MG63 (cell line): Measurements from ENCODE around the gene ANKRD36C. TPM values are rescaled to one million over a fixed set of nuclear protein-coding genes. Genes with fewer than 3 reads are reported as not detected.
"Not testable (repeated sequence)": the region's sequence is repeated elsewhere in the genome, so short reads cannot be mapped to it uniquely, and the experiment has no call there.

Source experiments
- DNase-seq: peaks from one replicate; pipeline ENCODE4 v3.0.0-alpha.2; 2020
- H3K27me3 ChIP-seq: fragments of 250-450 bp; sonication (Bioruptor Pico); 2 replicates; pipeline ENCODE4 v1.5.1; 2020; ENCODE audit warnings: mild to moderate bottlenecking, moderate library complexity
- H3K36me3 ChIP-seq: fragments of 250-450 bp; sonication (Bioruptor Pico); 2 replicates; pipeline ENCODE4 v1.5.1; 2020; ENCODE audit warnings: mild to moderate bottlenecking, moderate library complexity
- H3K4me3 ChIP-seq: fragments of 250-450 bp; sonication (Bioruptor Pico); 2 replicates; pipeline ENCODE4 v1.5.1; 2020; ENCODE audit warnings: mild to moderate bottlenecking, moderate library complexity
- H3K9me3 ChIP-seq: fragments of 250-450 bp; sonication (Bioruptor Pico); 2 replicates; pipeline ENCODE4 v1.5.1; 2020; ENCODE audit warnings: mild to moderate bottlenecking, moderate library complexity
- total RNA-seq: library from RNA; depleted of rRNA; stranded (reverse); fragments of >200 nt; shearing (Covaris generic); gene quantifications from 2 replicates; pipeline ENCODE4 v1.2.3, GENCODE V29; 2014; ENCODE audit warnings: low replicate concordance

Gene ANKRD36C
- total RNA-seq, 1 experiment from 2014 or later: 10.3 TPM

GRCh38 chr2:95867047-95867677, 124.5 kb downstream of the ANKRD36C start:
- not testable (repeated sequence) for H3K27me3 ChIP-seq, H3K9me3 ChIP-seq, DNase-seq, H3K36me3 ChIP-seq, H3K4me3 ChIP-seq

GRCh38 chr2:95862121-95862520, 129.5 kb downstream of the ANKRD36C start:
- H3K4me3 ChIP-seq, H3K9me3 ChIP-seq, H3K36me3 ChIP-seq, H3K27me3 ChIP-seq, DNase-seq: not testable (repeated sequence)

- H3K27me3 ChIP-seq: no peaks in the 10 kb centered on the region
- H3K36me3 ChIP-seq: peaks cover 2% of the 10 kb centered on the region
- no peak overlapping the region for H3K4me3 ChIP-seq
- no peaks in the 10 kb centered on the region for H3K9me3 ChIP-seq
- no peak for DNase-seq
Observed at GRCh38 chr2:95836151-95836550, 155.5 kb downstream of the ANKRD36C start.

GRCh38 chr2:95834077-95835013, 157.3 kb downstream of the ANKRD36C start:
- not testable (repeated sequence) for DNase-seq, H3K4me3 ChIP-seq, H3K36me3 ChIP-seq

GRCh38 chr2:95824218-95824617, 167.4 kb downstream of the ANKRD36C start:
- not testable (repeated sequence) for H3K36me3 ChIP-seq, DNase-seq, H3K27me3 ChIP-seq, H3K4me3 ChIP-seq
- peaks cover 24% of the 10 kb centered on the region for H3K9me3 ChIP-seq

More at GRCh38 chr2:95834077-95835013, 157.3 kb downstream of the ANKRD36C start:
- not testable (repeated sequence) for H3K9me3 ChIP-seq, H3K27me3 ChIP-seq

- H3K27me3 ChIP-seq, H3K36me3 ChIP-seq, DNase-seq, H3K4me3 ChIP-seq: not testable (repeated sequence)
- H3K9me3 ChIP-seq: peaks cover 14% of the 10 kb centered on the region
Observed at GRCh38 chr2:95817521-95817920, 174.1 kb downstream of the ANKRD36C start.

GRCh38 chr2:95813311-95813710, 178.3 kb downstream of the ANKRD36C start:
- DNase-seq, H3K27me3 ChIP-seq, H3K9me3 ChIP-seq, H3K36me3 ChIP-seq, H3K4me3 ChIP-seq: not testable (repeated sequence)

GRCh38 chr2:95799892-95800291, 191.7 kb downstream of the ANKRD36C start:
- H3K36me3 ChIP-seq: no peaks in the 10 kb centered on the region
- no peak overlapping the region for H3K4me3 ChIP-seq
- no peak for DNase-seq
- peaks cover 2% of the 10 kb centered on the region; the same call in 1 of the 2 replicates for H3K9me3 ChIP-seq
- no peaks in the 10 kb centered on the region for H3K27me3 ChIP-seq

GRCh38 chr2:95799147-95799889, 192.3 kb downstream of the ANKRD36C start:
- H3K4me3 ChIP-seq, DNase-seq, H3K9me3 ChIP-seq, H3K36me3 ChIP-seq, H3K27me3 ChIP-seq: not testable (repeated sequence)

GRCh38 chr2:95796249-95797099, 195.2 kb downstream of the ANKRD36C start:
- not testable (repeated sequence) for H3K27me3 ChIP-seq

GRCh38 chr2:95793970-95794369, 197.7 kb downstream of the ANKRD36C start:
- H3K4me3 ChIP-seq, H3K36me3 ChIP-seq, DNase-seq, H3K9me3 ChIP-seq, H3K27me3 ChIP-seq: not testable (repeated sequence)

More at GRCh38 chr2:95796249-95797099, 195.2 kb downstream of the ANKRD36C start:
- DNase-seq, H3K9me3 ChIP-seq, H3K4me3 ChIP-seq, H3K36me3 ChIP-seq: not testable (repeated sequence)

- not testable (repeated sequence) for H3K36me3 ChIP-seq
Observed at GRCh38 chr2:95790180-95790579, 201.4 kb downstream of the ANKRD36C start.

GRCh38 chr2:95789385-95789784, 202.2 kb downstream of the ANKRD36C start:
- H3K9me3 ChIP-seq, DNase-seq, H3K27me3 ChIP-seq, H3K4me3 ChIP-seq, H3K36me3 ChIP-seq: not testable (repeated sequence)

More at GRCh38 chr2:95790180-95790579, 201.4 kb downstream of the ANKRD36C start:
- DNase-seq, H3K27me3 ChIP-seq, H3K4me3 ChIP-seq, H3K9me3 ChIP-seq: not testable (repeated sequence)

GRCh38 chr2:95788642-95789041, 203.0 kb downstream of the ANKRD36C start:
- not testable (repeated sequence) for H3K36me3 ChIP-seq, H3K9me3 ChIP-seq, DNase-seq, H3K27me3 ChIP-seq, H3K4me3 ChIP-seq
